DND-41 (cell line): Measurements from ENCODE around the gene YPEL3.

ENCODE experiments used
- EZH2 ChIP-seq: IDR thresholded peaks from 3 replicates; pipeline ENCODE4 v1.6.1; 2012; ENCODE audit warnings: borderline replicate concordance, low read depth, mild to moderate bottlenecking, moderate library complexity, low read length, inconsistent platforms; ENCODE audit not compliant: severe bottlenecking
- TF ChIP-seq, protein P1 (sequence below): IDR thresholded peaks from 2 replicates; pipeline ENCODE4 v1.5.1; 2012; ENCODE audit warnings: borderline replicate concordance, low read length, moderate library complexity, mild to moderate bottlenecking; ENCODE audit not compliant: poor library complexity, severe bottlenecking; ENCODE audit errors: extremely low read depth

DNA sequence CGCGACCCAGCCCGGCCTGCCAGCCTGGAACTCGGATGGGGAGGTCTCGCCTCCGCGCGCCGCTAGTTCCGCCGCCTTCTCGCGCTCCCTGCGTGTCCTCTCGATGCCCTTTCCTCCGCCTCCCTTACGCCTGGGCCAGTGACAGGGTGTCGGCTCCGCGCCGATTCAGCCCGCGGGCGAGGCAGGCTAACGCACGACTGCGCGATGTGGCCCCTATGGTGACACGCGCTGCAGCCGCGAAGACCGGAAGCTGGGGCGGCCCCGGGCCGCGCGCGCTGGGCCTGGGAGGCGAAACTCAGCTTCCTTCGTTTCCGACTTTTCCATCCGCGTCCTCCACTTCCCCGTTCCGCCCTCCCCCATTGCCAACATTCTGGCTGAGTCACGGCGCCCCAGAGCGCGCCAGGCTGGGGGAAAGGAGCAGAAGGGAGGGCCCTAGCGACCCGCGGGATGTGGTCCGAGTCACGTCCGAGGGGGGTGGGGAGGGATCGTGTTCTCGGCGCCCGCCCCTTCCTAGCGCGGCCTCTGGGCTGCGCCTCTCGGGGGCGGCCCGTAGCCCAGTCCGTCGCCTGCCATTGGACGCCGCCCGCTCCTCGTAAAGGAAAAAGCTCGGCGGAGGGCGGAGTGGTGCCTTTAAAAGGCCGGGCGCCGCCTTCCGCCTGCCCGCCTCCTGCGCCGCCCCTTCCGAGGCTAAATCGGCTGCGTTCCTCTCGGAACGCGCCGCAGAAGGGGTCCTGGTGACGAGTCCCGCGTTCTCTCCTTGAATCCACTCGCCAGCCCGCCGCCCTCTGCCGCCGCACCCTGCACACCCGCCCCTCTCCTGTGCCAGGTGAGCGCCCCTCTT, 30.7 kb downstream of the YPEL3 start, which contains the start of gene ALDOA:
- TF ChIP-seq, protein P1, sequence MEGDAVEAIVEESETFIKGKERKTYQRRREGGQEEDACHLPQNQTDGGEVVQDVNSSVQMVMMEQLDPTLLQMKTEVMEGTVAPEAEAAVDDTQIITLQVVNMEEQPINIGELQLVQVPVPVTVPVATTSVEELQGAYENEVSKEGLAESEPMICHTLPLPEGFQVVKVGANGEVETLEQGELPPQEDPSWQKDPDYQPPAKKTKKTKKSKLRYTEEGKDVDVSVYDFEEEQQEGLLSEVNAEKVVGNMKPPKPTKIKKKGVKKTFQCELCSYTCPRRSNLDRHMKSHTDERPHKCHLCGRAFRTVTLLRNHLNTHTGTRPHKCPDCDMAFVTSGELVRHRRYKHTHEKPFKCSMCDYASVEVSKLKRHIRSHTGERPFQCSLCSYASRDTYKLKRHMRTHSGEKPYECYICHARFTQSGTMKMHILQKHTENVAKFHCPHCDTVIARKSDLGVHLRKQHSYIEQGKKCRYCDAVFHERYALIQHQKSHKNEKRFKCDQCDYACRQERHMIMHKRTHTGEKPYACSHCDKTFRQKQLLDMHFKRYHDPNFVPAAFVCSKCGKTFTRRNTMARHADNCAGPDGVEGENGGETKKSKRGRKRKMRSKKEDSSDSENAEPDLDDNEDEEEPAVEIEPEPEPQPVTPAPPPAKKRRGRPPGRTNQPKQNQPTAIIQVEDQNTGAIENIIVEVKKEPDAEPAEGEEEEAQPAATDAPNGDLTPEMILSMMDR: no peak
- TF ChIP-seq EZH2: no peak
